ENCODE data around the gene TEX22. TPM values are rescaled to one million over a fixed set of nuclear protein-coding genes. Genes with fewer than 3 reads are reported as not detected.

The TEX22 gene
- total and polyA plus RNA-seq, 8 donors, result 0.18 to 0.35 TPM; not detected in 6

- H3K4me1 ChIP-seq, result peaks cover 0 to 1% (median 0%) of the 10 kb centered on the region in 4 donors
- peaks cover 30 to 95% (median 91%) of the 10 kb centered on the region in 4 donors for H3K36me3 ChIP-seq
- DNase-seq, result no peak
- H3K4me3 ChIP-seq, result no peak overlapping the region
- H3K27me3 ChIP-seq, result no peaks in the 10 kb centered on the region
- 86 to 91% (median 89%) methylated on average over 9 to 23 of the region's 23 CpGs for WGBS, 5 donors
- no peak overlapping the region for H3K27ac ChIP-seq
- no peak for TF ChIP-seq CTCF (IDR thresholded peaks at IDR 0.05)
- TF ChIP-seq EP300 (IDR thresholded peaks at IDR 0.05), result no peak
- TF ChIP-seq POLR2A (IDR thresholded peaks at IDR 0.05), result no peak
- no peak for TF ChIP-seq POLR2AphosphoS5 (IDR thresholded peaks at IDR 0.05)
- no peaks in the 10 kb centered on the region for H3K9me3 ChIP-seq
- intact Hi-C loops (cut with DNase I; ENCODE audit: low total_unique reads), result loop anchor here (10.0 kb wide), 1 partner anchor 121 kb away; no protein-coding TSS in a partner anchor
Observed at GRCh38 chr14:105384041-105384557, 14.2 kb upstream of the TEX22 start.

- H3K4me3 ChIP-seq, result no peak overlapping the region
- no peak for DNase-seq
- peaks cover 28 to 88% (median 86%) of the 10 kb centered on the region in 4 donors for H3K36me3 ChIP-seq
- WGBS, 5 donors, result 90 to 99% (median 94%) methylated on average over 7 to 29 of the region's 29 CpGs
- H3K27ac ChIP-seq, result no peak overlapping the region
- no peaks in the 10 kb centered on the region for H3K9me3 ChIP-seq
- no peaks in the 10 kb centered on the region for H3K27me3 ChIP-seq
- TF ChIP-seq CTCF (IDR thresholded peaks at IDR 0.05) (no peak), EP300 (IDR thresholded peaks at IDR 0.05) (no peak)
- intact Hi-C loops (cut with DNase I; ENCODE audit: low total_unique reads), result loop anchor here (10.0 kb wide), 1 partner anchor 120 kb away; no protein-coding TSS in a partner anchor
- H3K4me1 ChIP-seq, result peaks cover 0 to 8% (median 5%) of the 10 kb centered on the region in 4 donors
Observed at GRCh38 chr14:105384605-105385321, 13.6 kb upstream of the TEX22 start.

- Histone ChIP-seq H3K27ac (no peak overlapping the region), H3K4me3 (no peak overlapping the region), H3K4me1 (peaks cover 0 to 13% (median 9%) of the 10 kb centered on the region in 4 donors), H3K9me3 (no peaks in the 10 kb centered on the region), H3K27me3 (no peaks in the 10 kb centered on the region), H3K36me3 (peaks cover 27 to 83% (median 81%) of the 10 kb centered on the region in 4 donors)
- intact Hi-C loops (cut with DNase I; ENCODE audit: low total_unique reads), result loop anchor here (10.0 kb wide), 1 partner anchor 120 kb away; no protein-coding TSS in a partner anchor
- no peak for DNase-seq
- WGBS, 5 donors, result 89 to 96% (median 95%) methylated on average over 15 to 19 of the region's 19 CpGs
- no peak for TF ChIP-seq POLR2A (IDR thresholded peaks at IDR 0.05)
Observed at GRCh38 chr14:105385322-105385637, 13.1 kb upstream of the TEX22 start.

GRCh38 chr14:105385698-105386365, 12.5 kb upstream of the TEX22 start:
- 87 to 93% (median 91%) methylated on average over 12 to 22 of the region's 22 CpGs for WGBS, 5 donors
- Histone ChIP-seq H3K9me3 (no peaks in the 10 kb centered on the region), H3K27ac (no peak overlapping the region), H3K4me3 (no peak overlapping the region), H3K27me3 (no peaks in the 10 kb centered on the region), H3K36me3 (peaks cover 27 to 77% (median 75%) of the 10 kb centered on the region in 4 donors), H3K4me1 (peaks cover 0 to 18% (median 13%) of the 10 kb centered on the region in 4 donors)
- intact Hi-C loops (cut with DNase I; ENCODE audit: low total_unique reads), result loop anchor here (10.0 kb wide), 1 partner anchor 119 kb away; no protein-coding TSS in a partner anchor
- TF ChIP-seq CTCF (IDR thresholded peaks at IDR 0.05) (no peak), POLR2AphosphoS5 (IDR thresholded peaks at IDR 0.05) (no peak), EP300 (IDR thresholded peaks at IDR 0.05) (no peak), POLR2A (IDR thresholded peaks at IDR 0.05) (no peak)
- no peak for DNase-seq

Measured in stomach (tissue), 9 donors.